PC-9 (cell line): Measurements from ENCODE around the gene BTRC. TPM values are rescaled to one million over a fixed set of nuclear protein-coding genes. Genes with fewer than 3 reads are reported as not detected.

Source experiments
- BruUV-seq: library from RNA; stranded (reverse); fragments of 400-500 nt; replicated peaks from 2 replicates; lab custom pipeline; 2021; lab: Mats Ljungman, UMichigan
- CTCF ChIA-PET: fragments of 300-600 bp; sonication (Branson Sonifier 250); formaldehyde crosslinking; loops from one replicate; lab custom pipeline; 2022; ENCODE audit warnings: antibody characterized with exemption; lab: Charles Lee
- POLR2A ChIA-PET: fragments of 300-600 bp; sonication (Branson Sonifier 250); formaldehyde crosslinking; loops from one replicate; lab custom pipeline; 2022; ENCODE audit warnings: antibody characterized with exemption; ENCODE audit not compliant: unreplicated experiment; lab: Charles Lee
- DNase-seq, 2 experiments: peaks; one replicate each; pipeline versions ENCODE4 v3.0.0 to v3.0.0-alpha.2; 2015 to 2022; ENCODE audit warnings: mixed read lengths in 1 of 2
- H2AFZ ChIP-seq: fragments of 200-600 bp; sonication (generic); 2 replicates; pipeline ENCODE4 v1.8.1; 2017; ENCODE audit warnings: antibody characterized with exemption
- H3F3A ChIP-seq: fragments of 200-600 bp; sonication (generic); 2 replicates; pipeline ENCODE4 v1.8.1; 2017; ENCODE audit warnings: antibody characterized with exemption, mild to moderate bottlenecking, low read depth; ENCODE audit not compliant: insufficient read depth
- H3K27ac ChIP-seq: fragments of 200-600 bp; sonication (generic); 2 replicates; pipeline ENCODE4 v1.6.1; 2016; ENCODE audit warnings: mixed run types
- H3K27me3 ChIP-seq: fragments of 200-600 bp; sonication (generic); 2 replicates; pipeline ENCODE4 v1.6.1; 2016; ENCODE audit warnings: low read depth, mixed run types; ENCODE audit not compliant: insufficient read depth
- H3K36me3 ChIP-seq: fragments of 200-600 bp; sonication (generic); 2 replicates; pipeline ENCODE4 v1.6.1; 2016; ENCODE audit warnings: low read depth, mixed run types
- H3K4me1 ChIP-seq: fragments of 200-600 bp; sonication (generic); replicated peaks from 2 replicates; pipeline ENCODE4 v1.6.1; 2016; ENCODE audit warnings: mixed run types; ENCODE audit not compliant: insufficient read depth
- H3K4me2 ChIP-seq: fragments of 200-600 bp; sonication (generic); 2 replicates; pipeline ENCODE4 v1.6.1; 2017; ENCODE audit warnings: mixed run types
- H3K4me3 ChIP-seq: fragments of 200-600 bp; sonication (generic); 2 replicates; pipeline ENCODE4 v1.6.1; 2016; ENCODE audit warnings: mixed run types
- H3K79me2 ChIP-seq: fragments of 200-600 bp; sonication (generic); 2 replicates; pipeline ENCODE4 v1.6.1; 2017; ENCODE audit warnings: low read depth, mixed run types
- H3K9me2 ChIP-seq: fragments of 200-600 bp; sonication (generic); 2 replicates; pipeline ENCODE4 v1.8.1; 2017; ENCODE audit warnings: mild to moderate bottlenecking; ENCODE audit not compliant: insufficient read depth
- H3K9me3 ChIP-seq: fragments of 200-600 bp; sonication (generic); 2 replicates; pipeline ENCODE4 v1.8.1; 2016; ENCODE audit warnings: low read depth; ENCODE audit not compliant: insufficient read depth
- H4K20me1 ChIP-seq: fragments of 200-600 bp; sonication (generic); 2 replicates; pipeline ENCODE4 v1.8.1; 2017; ENCODE audit not compliant: insufficient read depth
- EZH2 ChIP-seq: fragments of 200-600 bp; sonication (generic); IDR thresholded peaks from 2 replicates; pipeline ENCODE4 v1.8.0; 2017; ENCODE audit warnings: antibody characterized with exemption, low read depth
- intact Hi-C: fragments of 100-400 bp; cut with micrococcal nuclease; formaldehyde crosslinking; loops from one replicate; pipeline ENCODE4 v1.10.0; 2022; ENCODE audit not compliant: unreplicated experiment
- total RNA-seq: library from RNA; stranded (reverse); gene quantifications from 2 replicates; pipeline ENCODE4 v1.2.3, GENCODE V29; 2021
- TF ChIP-seq, protein P1 (sequence below): fragments of 200-600 bp; sonication (generic); conservative IDR thresholded peaks from 2 replicates; pipeline ENCODE4 v1.6.1; 2017; ENCODE audit warnings: mixed run types, antibody characterized with exemption, mild to moderate bottlenecking, moderate library complexity

BTRC gene
- total RNA-seq, 1 experiment from 2014 or later: 15.6 TPM

DNA sequence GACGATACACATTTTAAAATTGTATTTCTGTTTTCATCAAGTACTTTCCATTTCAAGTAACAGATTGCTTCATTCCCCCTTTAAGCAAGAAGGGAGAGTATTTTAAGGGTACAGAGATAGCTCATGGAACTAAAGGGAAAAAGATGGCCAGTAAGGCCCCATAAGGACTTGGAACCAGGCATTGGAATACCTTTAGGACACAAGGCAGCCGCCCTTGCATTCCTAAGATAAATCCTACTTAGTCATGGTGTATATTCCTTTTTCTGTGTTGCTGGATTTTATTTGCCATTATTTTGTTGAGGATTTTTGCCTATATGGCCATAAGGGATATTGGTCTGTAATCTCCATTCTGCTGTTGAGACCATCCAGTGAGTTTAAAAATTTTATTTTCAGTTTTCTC lies 49.2 kb downstream of the BTRC start:
- no peak for TF ChIP-seq EZH2
- TF ChIP-seq, protein P1, sequence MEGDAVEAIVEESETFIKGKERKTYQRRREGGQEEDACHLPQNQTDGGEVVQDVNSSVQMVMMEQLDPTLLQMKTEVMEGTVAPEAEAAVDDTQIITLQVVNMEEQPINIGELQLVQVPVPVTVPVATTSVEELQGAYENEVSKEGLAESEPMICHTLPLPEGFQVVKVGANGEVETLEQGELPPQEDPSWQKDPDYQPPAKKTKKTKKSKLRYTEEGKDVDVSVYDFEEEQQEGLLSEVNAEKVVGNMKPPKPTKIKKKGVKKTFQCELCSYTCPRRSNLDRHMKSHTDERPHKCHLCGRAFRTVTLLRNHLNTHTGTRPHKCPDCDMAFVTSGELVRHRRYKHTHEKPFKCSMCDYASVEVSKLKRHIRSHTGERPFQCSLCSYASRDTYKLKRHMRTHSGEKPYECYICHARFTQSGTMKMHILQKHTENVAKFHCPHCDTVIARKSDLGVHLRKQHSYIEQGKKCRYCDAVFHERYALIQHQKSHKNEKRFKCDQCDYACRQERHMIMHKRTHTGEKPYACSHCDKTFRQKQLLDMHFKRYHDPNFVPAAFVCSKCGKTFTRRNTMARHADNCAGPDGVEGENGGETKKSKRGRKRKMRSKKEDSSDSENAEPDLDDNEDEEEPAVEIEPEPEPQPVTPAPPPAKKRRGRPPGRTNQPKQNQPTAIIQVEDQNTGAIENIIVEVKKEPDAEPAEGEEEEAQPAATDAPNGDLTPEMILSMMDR: no peak
- no peak overlapping the region for H2AFZ ChIP-seq
- no peaks in the 10 kb centered on the region for H3K9me3 ChIP-seq
- no peak overlapping the region for H3K4me2 ChIP-seq
- no peaks in the 10 kb centered on the region for H3F3A ChIP-seq
- no peaks in the 10 kb centered on the region for H3K79me2 ChIP-seq
- no peak for DNase-seq
- no TSS peak for BruUV-seq
- no peaks in the 10 kb centered on the region for H3K36me3 ChIP-seq
- POLR2A ChIA-PET: no interaction called here
- H3K27me3 ChIP-seq: no peaks in the 10 kb centered on the region
- no peaks in the 10 kb centered on the region for H3K4me1 ChIP-seq
- no peak overlapping the region for H3K27ac ChIP-seq
- CTCF ChIA-PET: no interaction called here
- intact Hi-C loops: no loop called here
- H3K9me2 ChIP-seq: no peaks in the 10 kb centered on the region
- H4K20me1 ChIP-seq: no peaks in the 10 kb centered on the region
- H3K4me3 ChIP-seq: no peak overlapping the region

- POLR2A ChIA-PET: interaction anchor here (0.6 kb wide), 1 partner anchor 38 kb away, joined by 3 read pairs; no protein-coding TSS in a partner anchor
- H3K9me3 ChIP-seq: no peaks in the 10 kb centered on the region
- intact Hi-C loops: no loop called here
Measured at GRCh38 chr10:101405001-101405400, 51.0 kb downstream of the BTRC start.

DNA sequence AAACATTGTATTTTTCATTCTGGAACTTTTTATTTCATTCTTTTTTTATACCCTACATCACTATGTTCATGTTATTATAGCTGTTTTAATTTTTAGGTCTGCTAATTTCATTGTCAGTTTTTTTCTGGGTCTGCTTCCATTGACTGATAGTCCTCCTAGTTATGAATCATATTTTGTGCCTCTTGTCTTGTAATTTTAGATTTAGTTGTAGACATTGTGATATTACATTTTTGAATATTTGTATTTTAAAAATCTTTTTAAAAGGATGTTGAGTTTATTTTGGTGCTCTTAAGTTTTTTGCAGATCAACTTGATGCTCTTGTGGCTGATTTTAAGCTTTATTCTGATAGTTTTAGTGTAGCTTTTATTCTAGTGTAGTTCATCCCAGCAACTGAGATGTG lies 57.6 kb downstream of the BTRC start:
- Histone ChIP-seq H3K4me2 (no peak overlapping the region), H4K20me1 (no peaks in the 10 kb centered on the region), H3K79me2 (no peaks in the 10 kb centered on the region), H2AFZ (no peak overlapping the region), H3K4me1 (no peaks in the 10 kb centered on the region), H3K27ac (no peak overlapping the region), H3K9me3 (no peaks in the 10 kb centered on the region), H3F3A (no peaks in the 10 kb centered on the region), H3K27me3 (no peaks in the 10 kb centered on the region), H3K9me2 (no peaks in the 10 kb centered on the region), H3K4me3 (no peak overlapping the region), H3K36me3 (no peaks in the 10 kb centered on the region)
- intact Hi-C loops: no loop called here
- POLR2A ChIA-PET: interaction anchor here (0.6 kb wide), 1 partner anchor 44 kb away, joined by 3 read pairs; no protein-coding TSS in a partner anchor
- CTCF ChIA-PET: interaction anchor here (0.6 kb wide), 1 partner anchor 314 kb away, joined by 3 read pairs; no protein-coding TSS in a partner anchor
- BruUV-seq: no TSS peak
- TF ChIP-seq, protein P1: no peak
- no peak for TF ChIP-seq EZH2
- no peak for DNase-seq

More at GRCh38 chr10:101405001-101405400, 51.0 kb downstream of the BTRC start:
- Histone ChIP-seq H3F3A (no peaks in the 10 kb centered on the region), H4K20me1 (no peaks in the 10 kb centered on the region), H3K4me3 (no peak overlapping the region), H3K27me3 (no peaks in the 10 kb centered on the region), H3K4me2 (no peak overlapping the region), H3K4me1 (no peaks in the 10 kb centered on the region), H3K9me2 (no peaks in the 10 kb centered on the region), H3K79me2 (no peaks in the 10 kb centered on the region), H3K36me3 (no peaks in the 10 kb centered on the region), H3K27ac (no peak overlapping the region), H2AFZ (no peak overlapping the region)
- no peak for TF ChIP-seq EZH2
- TF ChIP-seq, protein P1: no peak
- CTCF ChIA-PET: no interaction called here
- no TSS peak for BruUV-seq
- DNase-seq: no peak
